Left ventricle myocardium inferior (tissue), 1 donor: ENCODE measurements around the gene UGT1A7. TPM values are rescaled to one million over a fixed set of nuclear protein-coding genes. Genes with fewer than 3 reads are reported as not detected.

Experiments used
- DNase-seq: peaks from one replicate; pipeline ENCODE4 v3.0.0-alpha.2; 2020
- H3K27ac ChIP-seq: fragments of 200-600 bp; replicated peaks from 2 replicates; pipeline ENCODE4 v1.8.0; 2021
- H3K27me3 ChIP-seq: fragments of 200-600 bp; 2 replicates; pipeline ENCODE4 v1.8.0; 2021; ENCODE audit warnings: low read depth
- H3K36me3 ChIP-seq: fragments of 200-600 bp; 2 replicates; pipeline ENCODE4 v1.8.0; 2021
- H3K4me1 ChIP-seq: fragments of 200-600 bp; 2 replicates; pipeline ENCODE4 v1.8.0; 2021
- H3K4me3 ChIP-seq: fragments of 200-600 bp; 2 replicates; pipeline ENCODE4 v1.8.0; 2021; ENCODE audit warnings: mild to moderate bottlenecking, moderate library complexity
- H3K9me3 ChIP-seq: fragments of 200-600 bp; replicated peaks from 2 replicates; pipeline ENCODE4 v1.8.0; 2021
- intact Hi-C: fragments of 100-400 bp; cut with micrococcal nuclease; formaldehyde crosslinking; loops from one replicate; pipeline ENCODE4 v1.11.0; 2022
- total RNA-seq: library from RNA; stranded (reverse); fragmentation: NEBNext Ultra II Directional; extraction: Animal tissue kit (Norgen Biotek cat#: 25700); gene quantifications from one replicate; pipeline ENCODE4 v1.2.1, GENCODE V29; 2021
- TF ChIP-seq, protein P1 (sequence below): fragments of 200-600 bp; IDR thresholded peaks from 2 replicates; pipeline ENCODE4 v1.8.0; 2021; ENCODE audit warnings: antibody characterized with exemption, mild to moderate bottlenecking, borderline replicate concordance
- donor health status: DM: no; HTN: yes; CAD: no; lungs with severe emphysema.

UGT1A7 gene
- total RNA-seq, 1 donor from 2014 or later = not detected

DNA sequence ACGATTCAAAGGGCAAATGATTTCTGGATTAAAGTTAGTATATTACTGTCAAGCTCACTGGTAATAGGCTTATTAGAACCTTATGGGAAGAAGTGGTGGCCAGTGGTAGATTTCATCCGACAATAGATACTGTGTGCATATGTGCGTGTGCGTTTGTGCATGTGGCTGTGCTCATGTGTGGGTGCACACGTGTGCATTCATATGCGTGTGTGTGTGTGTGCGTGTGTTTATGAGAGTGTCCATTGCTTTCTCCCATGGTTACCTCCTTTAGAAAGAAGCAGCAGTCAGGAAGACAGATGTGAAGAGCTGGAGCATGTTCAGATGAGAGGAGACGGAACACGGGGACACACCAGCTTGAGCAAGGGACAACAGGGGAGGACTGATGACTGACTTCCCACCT is 87.6 kb downstream of the UGT1A7 start:
- TF ChIP-seq, protein P1, sequence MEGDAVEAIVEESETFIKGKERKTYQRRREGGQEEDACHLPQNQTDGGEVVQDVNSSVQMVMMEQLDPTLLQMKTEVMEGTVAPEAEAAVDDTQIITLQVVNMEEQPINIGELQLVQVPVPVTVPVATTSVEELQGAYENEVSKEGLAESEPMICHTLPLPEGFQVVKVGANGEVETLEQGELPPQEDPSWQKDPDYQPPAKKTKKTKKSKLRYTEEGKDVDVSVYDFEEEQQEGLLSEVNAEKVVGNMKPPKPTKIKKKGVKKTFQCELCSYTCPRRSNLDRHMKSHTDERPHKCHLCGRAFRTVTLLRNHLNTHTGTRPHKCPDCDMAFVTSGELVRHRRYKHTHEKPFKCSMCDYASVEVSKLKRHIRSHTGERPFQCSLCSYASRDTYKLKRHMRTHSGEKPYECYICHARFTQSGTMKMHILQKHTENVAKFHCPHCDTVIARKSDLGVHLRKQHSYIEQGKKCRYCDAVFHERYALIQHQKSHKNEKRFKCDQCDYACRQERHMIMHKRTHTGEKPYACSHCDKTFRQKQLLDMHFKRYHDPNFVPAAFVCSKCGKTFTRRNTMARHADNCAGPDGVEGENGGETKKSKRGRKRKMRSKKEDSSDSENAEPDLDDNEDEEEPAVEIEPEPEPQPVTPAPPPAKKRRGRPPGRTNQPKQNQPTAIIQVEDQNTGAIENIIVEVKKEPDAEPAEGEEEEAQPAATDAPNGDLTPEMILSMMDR = no peak
- intact Hi-C loops = no loop called here
- DNase-seq = no peak
- no peaks in the 10 kb centered on the region for H3K9me3 ChIP-seq
- no peak overlapping the region for H3K4me3 ChIP-seq
- no peaks in the 10 kb centered on the region for H3K4me1 ChIP-seq
- H3K36me3 ChIP-seq = no peaks in the 10 kb centered on the region
- no peak overlapping the region for H3K27ac ChIP-seq
- H3K27me3 ChIP-seq = peaks cover 63% of the 10 kb centered on the region

DNA sequence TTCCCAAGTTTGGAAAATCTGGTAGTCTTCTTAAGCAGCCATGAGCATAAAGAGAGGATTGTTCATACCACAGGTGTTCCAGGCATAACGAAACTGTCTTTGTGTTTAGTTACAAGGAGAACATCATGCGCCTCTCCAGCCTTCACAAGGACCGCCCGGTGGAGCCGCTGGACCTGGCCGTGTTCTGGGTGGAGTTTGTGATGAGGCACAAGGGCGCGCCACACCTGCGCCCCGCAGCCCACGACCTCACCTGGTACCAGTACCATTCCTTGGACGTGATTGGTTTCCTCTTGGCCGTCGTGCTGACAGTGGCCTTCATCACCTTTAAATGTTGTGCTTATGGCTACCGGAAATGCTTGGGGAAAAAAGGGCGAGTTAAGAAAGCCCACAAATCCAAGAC is 90.5 kb downstream of the UGT1A7 start:
- Histone ChIP-seq H3K27ac (no peak overlapping the region), H3K36me3 (no peaks in the 10 kb centered on the region), H3K4me3 (no peak overlapping the region), H3K27me3 (peaks cover 37% of the 10 kb centered on the region), H3K4me1 (no peaks in the 10 kb centered on the region), H3K9me3 (peaks cover 15% of the 10 kb centered on the region)
- TF ChIP-seq, protein P1 = no peak
- intact Hi-C loops = no loop called here
- DNase-seq = no peak

DNA sequence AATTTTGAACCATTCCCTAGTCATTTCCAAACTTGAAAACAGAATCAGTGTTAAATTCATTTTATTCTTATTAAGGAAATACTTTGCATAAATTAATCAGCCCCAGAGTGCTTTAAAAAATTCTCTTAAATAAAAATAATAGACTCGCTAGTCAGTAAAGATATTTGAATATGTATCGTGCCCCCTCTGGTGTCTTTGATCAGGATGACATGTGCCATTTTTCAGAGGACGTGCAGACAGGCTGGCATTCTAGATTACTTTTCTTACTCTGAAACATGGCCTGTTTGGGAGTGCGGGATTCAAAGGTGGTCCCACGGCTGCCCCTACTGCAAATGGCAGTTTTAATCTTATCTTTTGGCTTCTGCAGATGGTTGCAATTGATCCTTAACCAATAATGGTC is 90.9 kb downstream of the UGT1A7 start:
- no peak overlapping the region for H3K27ac ChIP-seq
- TF ChIP-seq, protein P1 = no peak
- intact Hi-C loops = no loop called here

DNA sequence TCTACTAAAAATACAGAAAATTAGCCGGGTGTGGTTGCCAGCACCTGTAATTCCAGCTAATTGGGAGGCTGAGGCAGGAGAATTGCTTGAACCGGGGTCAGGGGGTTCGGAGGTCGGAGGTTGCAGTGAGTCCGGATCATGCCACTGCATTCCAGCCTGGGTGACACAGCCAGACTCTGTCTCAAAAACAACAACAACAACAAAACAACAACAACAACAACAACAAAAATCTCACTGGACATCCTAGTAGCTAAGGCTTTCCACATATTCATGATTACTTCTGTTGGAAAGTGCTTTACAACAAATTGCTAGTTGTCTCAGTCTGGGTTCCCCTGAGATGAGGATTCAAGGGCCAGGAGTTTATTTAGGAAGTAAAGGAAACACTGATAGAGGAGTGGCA is 92.2 kb downstream of the UGT1A7 start:
- Histone ChIP-seq H3K4me3 (no peak overlapping the region), H3K27ac (no peak overlapping the region), H3K27me3 (peaks cover 33% of the 10 kb centered on the region), H3K36me3 (no peaks in the 10 kb centered on the region), H3K4me1 (no peaks in the 10 kb centered on the region), H3K9me3 (peaks cover 16% of the 10 kb centered on the region)
- TF ChIP-seq, protein P1 = no peak
- intact Hi-C loops = no loop called here
- DNase-seq = no peak

More for the DNA sequence above, 90.9 kb downstream of the UGT1A7 start:
- H3K4me1 ChIP-seq = no peaks in the 10 kb centered on the region
- no peak overlapping the region for H3K4me3 ChIP-seq
- H3K36me3 ChIP-seq = no peaks in the 10 kb centered on the region
- DNase-seq = no peak
- H3K27me3 ChIP-seq = peaks cover 33% of the 10 kb centered on the region
- peaks cover 16% of the 10 kb centered on the region for H3K9me3 ChIP-seq

DNA sequence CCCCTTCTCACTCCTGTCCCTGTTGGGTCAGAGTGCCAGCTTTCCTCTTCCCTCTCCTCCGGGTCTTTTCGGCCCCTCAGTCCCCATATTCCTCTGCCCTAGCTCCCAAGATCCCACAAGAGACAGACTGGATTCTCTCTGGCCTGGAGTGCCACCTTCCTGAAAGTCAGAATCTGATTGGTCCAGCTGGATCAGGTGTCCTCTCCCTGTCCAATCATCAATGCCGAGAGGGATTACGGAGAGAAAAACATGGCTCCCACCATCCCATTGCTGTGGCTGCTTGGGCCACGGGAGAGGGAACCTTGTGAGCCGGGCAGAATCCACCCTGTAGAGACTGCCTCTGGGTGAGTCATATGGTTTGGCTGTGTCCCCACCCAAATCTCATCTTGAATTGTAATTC is 93.7 kb downstream of the UGT1A7 start:
- H3K9me3 ChIP-seq = peaks cover 16% of the 10 kb centered on the region
- TF ChIP-seq, protein P1 = no peak

DNA sequence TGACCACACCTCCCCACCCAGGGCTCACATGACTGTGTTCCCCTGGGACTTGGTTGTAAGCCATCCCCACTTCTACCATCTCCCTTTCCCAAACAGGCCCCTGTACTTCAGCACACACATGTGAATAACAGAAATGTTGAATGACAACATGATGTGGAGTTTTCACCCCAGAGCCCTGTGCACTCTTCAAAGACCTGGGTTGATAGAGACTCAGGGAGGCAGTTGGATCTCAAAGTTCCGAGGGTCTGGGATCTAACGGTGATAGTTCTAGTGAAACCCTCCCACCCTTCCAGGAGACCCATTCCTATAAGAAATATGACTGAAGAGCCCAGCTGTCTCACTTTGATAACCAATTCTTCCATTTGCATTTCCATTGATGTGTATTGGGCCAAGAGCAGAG is 96.3 kb downstream of the UGT1A7 start, which contains the start of gene MROH2A:
Gene MROH2A (plus strand): TSS at position 301 of the 400 bp plus-strand sequence. CDS start 1,029 bp downstream, outside the sequence.
- Histone ChIP-seq H3K36me3 (no peaks in the 10 kb centered on the region), H3K4me1 (no peaks in the 10 kb centered on the region), H3K27me3 (peaks cover 27% of the 10 kb centered on the region), H3K9me3 (peaks cover 16% of the 10 kb centered on the region), H3K27ac (no peak within 1 kb of the TSS), H3K4me3 (no peak within 1 kb of the TSS)
- intact Hi-C loops = no loop called here
- no peak for DNase-seq
- TF ChIP-seq, protein P1 = no peak

More for the DNA sequence above, 93.7 kb downstream of the UGT1A7 start:
- no peak for DNase-seq
- Histone ChIP-seq H3K27ac (no peak overlapping the region), H3K36me3 (no peaks in the 10 kb centered on the region), H3K4me3 (no peak overlapping the region), H3K27me3 (peaks cover 35% of the 10 kb centered on the region), H3K4me1 (no peaks in the 10 kb centered on the region)
- intact Hi-C loops = no loop called here
